HTERT RPE-1 (cell line): ENCODE data around the gene CNTN4.
"Not testable (repeated sequence)": the region's sequence is repeated elsewhere in the genome, so short reads cannot be mapped to it uniquely, and the experiment has no call there.

ENCODE experiments used
- in situ Hi-C: fragments of 300-500 bp; cut with MboI; formaldehyde crosslinking; loops from 4 replicates; pipeline ENCODE4 v1.14.3; 2020; ENCODE audit warnings: low sequenced_read_pairs

The CNTN4 gene

GRCh38 chr3:2771741-2772140 lies 673.1 kb downstream of the CNTN4 start:
- in situ Hi-C loops = no loop called here

GRCh38 chr3:2772803-2773202 lies 674.1 kb downstream of the CNTN4 start:
- in situ Hi-C loops = no loop called here

DNA sequence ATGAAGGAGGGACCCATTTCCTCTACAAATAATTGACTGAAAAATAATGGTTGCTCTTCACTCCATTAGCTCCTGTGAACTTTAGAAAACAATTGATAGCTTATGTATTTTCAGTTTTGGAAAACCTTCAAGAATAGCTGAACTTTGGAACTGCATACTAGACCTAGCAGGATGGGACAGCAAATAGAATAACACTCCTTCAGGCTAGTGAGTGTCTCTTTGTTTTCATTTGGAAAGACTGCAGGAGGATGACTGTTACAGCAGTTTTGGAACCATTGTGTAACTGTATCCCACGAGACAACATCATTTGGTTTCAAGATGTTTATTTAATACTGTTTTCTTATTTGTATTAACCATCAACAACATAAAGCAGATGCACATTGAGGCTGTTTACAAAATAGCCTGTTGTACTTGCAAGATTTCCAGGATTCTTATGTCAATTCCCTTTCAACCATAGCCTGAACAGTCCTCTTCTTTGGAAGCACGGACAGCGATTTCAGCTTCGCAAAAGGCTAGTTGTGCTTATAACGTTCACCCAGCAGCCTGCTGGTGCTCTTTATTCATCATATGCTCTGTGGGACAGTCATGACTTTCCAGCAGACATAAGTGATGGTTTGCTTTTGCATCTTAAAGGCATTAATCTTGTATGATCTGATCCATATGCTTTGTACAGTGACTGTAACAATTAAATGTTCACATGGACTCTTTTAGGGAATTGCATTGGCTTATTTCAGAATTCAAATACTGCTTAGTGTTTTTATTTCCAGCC lies 676.0 kb downstream of the CNTN4 start:
- in situ Hi-C loops = no loop called here

DNA sequence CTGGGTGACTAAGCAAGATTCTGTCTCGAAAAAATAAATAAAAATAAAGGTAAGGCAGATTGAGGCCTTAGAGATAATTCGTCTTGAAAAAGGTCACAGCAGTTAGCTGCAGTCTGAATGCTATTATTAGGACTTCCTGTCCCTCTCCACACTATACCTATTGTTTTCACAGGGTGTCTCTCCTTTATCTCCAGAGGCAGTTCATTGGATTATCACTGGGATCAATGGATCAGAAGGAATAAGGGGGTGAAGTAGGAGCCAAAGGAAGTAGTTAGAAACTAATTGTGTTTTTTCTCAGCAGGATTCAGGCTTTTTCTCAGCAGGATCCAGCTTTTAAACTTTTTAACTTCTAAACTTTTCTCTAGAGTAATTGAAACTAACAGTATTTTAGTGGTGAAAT lies 684.6 kb downstream of the CNTN4 start:
- in situ Hi-C loops = no loop called here

DNA sequence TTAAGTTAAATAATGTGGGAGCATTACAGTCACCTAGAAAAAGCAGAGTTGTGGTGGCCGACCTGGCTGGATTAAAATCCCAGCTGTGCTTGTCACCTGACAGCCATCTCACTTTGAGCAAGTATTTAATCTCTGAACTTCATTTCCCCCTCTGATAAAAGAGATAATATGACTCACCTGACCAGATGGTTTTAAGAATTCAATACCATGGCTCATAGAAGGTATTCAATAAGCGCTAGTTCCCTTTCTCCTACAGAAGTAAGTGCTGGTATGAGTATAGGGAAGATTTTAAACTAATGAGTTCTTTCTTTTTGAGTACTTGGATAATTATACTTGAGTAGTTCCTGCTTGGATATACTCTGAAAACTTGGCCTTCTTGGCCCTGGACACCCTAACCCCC lies 686.0 kb downstream of the CNTN4 start:
- in situ Hi-C loops = no loop called here

GRCh38 chr3:2790266-2790815 lies 691.7 kb downstream of the CNTN4 start:
- in situ Hi-C loops = no loop called here

GRCh38 chr3:2792432-2792831 lies 693.8 kb downstream of the CNTN4 start:
- in situ Hi-C loops = no loop called here

GRCh38 chr3:2793987-2794386 lies 695.3 kb downstream of the CNTN4 start:
- in situ Hi-C loops = no loop called here

DNA sequence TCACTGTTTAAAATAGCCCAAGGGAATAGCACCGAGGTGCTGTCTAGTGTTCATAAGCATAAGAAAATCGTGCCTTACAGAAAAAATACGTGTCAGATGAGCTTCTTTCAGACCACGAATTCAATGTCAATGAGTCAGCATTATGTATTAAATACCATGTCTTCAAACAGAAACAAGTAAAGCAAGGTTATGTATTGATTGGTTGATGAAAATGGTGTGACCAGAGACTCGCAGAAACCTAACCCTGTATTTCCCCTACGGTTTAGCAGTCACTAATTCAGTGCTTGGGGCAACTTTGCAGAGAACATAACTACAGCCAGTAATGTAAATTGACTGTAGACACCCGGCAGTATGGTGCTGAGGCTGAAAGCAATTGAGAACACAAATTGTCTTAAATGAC lies 703.8 kb downstream of the CNTN4 start:
- in situ Hi-C loops = no loop called here

DNA sequence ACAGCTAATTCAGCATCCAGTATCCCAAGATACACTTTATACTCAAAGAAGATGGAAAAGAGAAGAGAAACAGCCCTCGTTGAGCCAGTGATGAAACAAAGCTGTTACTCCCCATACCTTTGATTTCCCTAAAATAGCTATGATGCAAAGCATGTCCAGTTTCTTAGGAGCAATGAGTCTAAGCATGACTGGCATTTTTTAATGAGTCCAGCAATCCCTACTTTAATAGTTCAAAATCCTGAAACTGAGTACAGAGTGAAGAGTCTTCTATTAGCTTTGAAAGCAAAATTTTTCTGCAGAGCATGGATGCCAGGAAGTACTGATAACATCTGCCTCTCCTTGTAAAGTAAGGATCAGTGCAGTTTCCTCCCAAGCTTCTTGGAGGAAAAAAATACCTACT lies 708.8 kb downstream of the CNTN4 start:
- in situ Hi-C loops = no loop called here

GRCh38 chr3:2810723-2811122 lies 712.1 kb downstream of the CNTN4 start:
- in situ Hi-C loops = no loop called here

GRCh38 chr3:2819571-2819970 lies 720.9 kb downstream of the CNTN4 start:
- in situ Hi-C loops = no loop called here

GRCh38 chr3:2820982-2821381 lies 722.3 kb downstream of the CNTN4 start:
- in situ Hi-C loops = not testable (repeated sequence)

- in situ Hi-C loops = no loop called here
Measured at GRCh38 chr3:2822611-2823010, 723.9 kb downstream of the CNTN4 start.

- in situ Hi-C loops = no loop called here
Measured at GRCh38 chr3:2823031-2823430, 724.4 kb downstream of the CNTN4 start.

GRCh38 chr3:2823437-2824211 lies 725.0 kb downstream of the CNTN4 start:
- in situ Hi-C loops = no loop called here

DNA sequence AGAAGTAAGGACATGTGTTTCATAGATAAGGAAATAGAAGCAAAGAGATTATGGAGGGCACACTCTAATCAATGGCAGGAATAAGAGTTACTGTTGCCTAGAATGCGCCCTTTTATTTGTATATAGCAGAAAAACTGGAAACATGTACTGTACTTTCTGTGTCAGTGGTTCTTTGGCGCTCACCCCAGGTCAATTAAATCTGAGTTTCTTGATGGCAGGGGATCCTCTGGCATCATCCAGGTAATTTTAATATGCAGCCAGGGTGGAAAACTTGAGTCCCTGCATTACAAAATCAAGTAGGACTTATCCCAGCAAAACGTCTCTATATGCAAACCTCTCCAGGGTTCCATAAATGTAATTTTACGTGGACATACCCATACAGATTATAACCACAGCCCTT lies 727.4 kb downstream of the CNTN4 start:
- in situ Hi-C loops = no loop called here

DNA sequence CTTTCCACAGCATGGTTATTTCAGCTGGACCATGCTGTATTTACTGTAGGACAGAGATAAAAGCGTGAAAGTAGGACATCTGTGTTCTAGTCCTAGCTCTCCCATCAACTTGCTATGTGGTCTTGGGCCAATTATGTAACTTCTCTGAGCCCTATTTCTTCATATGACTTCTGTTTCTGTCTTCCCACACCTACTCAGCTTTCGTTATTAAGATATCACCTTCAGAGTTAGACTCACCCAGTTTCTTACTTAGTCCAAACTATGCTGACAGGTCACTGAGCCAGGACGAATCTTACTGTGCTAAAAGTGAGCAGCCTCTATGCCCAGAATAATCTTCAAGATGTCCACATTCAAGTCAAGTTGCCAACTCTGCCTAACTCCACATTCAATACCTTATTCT lies 727.8 kb downstream of the CNTN4 start:
- in situ Hi-C loops = no loop called here

DNA sequence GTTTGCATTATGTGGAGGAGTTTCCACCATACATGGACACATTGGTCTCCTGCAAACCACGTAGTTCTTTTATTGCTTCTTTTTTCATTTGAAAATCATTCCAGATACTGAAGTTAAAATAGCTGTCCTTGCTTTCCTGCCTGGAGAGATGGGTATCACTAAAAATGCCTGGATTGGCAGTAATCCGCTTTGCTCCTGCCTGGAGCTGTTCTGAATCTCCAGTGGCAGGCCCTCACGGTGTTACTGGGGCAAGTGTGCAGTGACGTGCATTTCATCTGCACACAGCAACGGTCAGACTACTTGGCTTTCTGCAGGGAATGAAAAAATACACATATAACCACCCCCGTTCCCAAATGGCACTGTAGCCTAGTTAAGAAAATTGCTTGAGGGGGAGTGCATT lies 738.6 kb downstream of the CNTN4 start:
- in situ Hi-C loops = no loop called here

DNA sequence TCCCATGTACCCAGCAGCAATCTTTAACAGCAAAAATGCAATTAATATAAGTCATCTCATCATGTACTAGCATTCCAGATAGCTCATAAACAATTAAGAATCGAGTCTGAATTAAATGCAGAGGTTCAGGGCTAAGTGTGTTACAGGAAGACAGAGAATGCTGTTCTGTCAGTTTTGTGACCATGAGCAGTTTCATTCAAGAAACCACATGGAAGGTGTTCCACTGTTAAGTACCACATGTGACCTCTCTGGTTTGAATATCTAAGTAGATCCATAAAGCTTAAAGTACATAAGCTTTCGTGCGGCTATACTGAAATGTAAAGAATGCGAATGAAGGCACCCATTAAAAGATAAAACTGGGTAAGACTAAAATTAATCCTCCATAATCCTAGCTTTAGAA lies 739.2 kb downstream of the CNTN4 start:
- in situ Hi-C loops = no loop called here

- in situ Hi-C loops = no loop called here
Measured at GRCh38 chr3:2838546-2839157, 740.0 kb downstream of the CNTN4 start.

DNA sequence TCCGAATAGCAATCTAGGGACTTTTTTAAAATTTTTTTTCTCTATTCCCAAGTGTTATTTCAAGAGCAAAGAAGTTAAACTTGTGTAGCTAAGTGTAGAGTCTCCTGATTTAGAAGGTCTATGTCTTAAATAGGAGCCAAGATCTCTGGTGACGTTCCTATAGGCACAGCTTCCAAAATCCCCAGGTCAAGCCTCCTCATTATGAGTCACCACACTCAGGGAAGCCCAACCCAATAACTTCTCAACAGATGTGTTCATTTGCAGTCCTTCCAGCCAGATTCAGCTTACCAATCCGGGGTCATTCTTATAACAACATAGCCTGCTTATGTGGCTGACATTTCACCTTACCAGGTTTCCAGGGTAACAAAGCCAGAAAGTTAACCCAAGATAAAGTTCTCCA lies 741.2 kb downstream of the CNTN4 start:
- in situ Hi-C loops = no loop called here
